Transverse colon (tissue), 4 donors: ENCODE results near the gene METTL13.
A peak's percentile ranks its signal among the peaks of the same experiment; 100 is the strongest.

Source experiments
- CTCF ChIP-seq, 5 experiments: fragments of 200-600 bp in 3 of 5; fragments of 450-650 bp in 2 of 5; sonication (generic) in 3 of 5; IDR thresholded peaks; 1 replicate in 2 of 5; 2 replicates in 3 of 5; pipeline ENCODE4 v1.5.1; 2016 to 2017; ENCODE audit warnings: antibody characterized with exemption in 5 of 5, inconsistent platforms in 3 of 5, mild to moderate bottlenecking in 2 of 5, moderate library complexity in 1 of 5
- POLR2A ChIP-seq: fragments of 450-650 bp; IDR thresholded peaks from one replicate; pipeline ENCODE4 v1.6.1; 2016; ENCODE audit warnings: antibody characterized with exemption, mild to moderate bottlenecking, moderate library complexity
- POLR2AphosphoS5 ChIP-seq, 3 donors: sonication (generic); formaldehyde crosslinking; IDR thresholded peaks; one replicate each; pipeline ENCODE4 v1.6.1; 2016; ENCODE audit warnings: antibody characterized with exemption in 3 of 3

- TF ChIP-seq CTCF (IDR thresholded peaks at IDR 0.05) (peak; percentile 66 to 75 (median 70)), POLR2A (no peak), POLR2AphosphoS5 (IDR thresholded peaks at IDR 0.05) (no peak)
Observed at GRCh38 chr1:171801487-171801891, 20.0 kb downstream of the METTL13 start.
